Measurements from ENCODE around the gene APOA4. TPM values are rescaled to one million over a fixed set of nuclear protein-coding genes. Genes with fewer than 3 reads are reported as not detected.

Gene APOA4
- total and polyA plus RNA-seq, 8 donors: 0.08 to 278 (median 0.45) TPM; not detected in 4

DNA sequence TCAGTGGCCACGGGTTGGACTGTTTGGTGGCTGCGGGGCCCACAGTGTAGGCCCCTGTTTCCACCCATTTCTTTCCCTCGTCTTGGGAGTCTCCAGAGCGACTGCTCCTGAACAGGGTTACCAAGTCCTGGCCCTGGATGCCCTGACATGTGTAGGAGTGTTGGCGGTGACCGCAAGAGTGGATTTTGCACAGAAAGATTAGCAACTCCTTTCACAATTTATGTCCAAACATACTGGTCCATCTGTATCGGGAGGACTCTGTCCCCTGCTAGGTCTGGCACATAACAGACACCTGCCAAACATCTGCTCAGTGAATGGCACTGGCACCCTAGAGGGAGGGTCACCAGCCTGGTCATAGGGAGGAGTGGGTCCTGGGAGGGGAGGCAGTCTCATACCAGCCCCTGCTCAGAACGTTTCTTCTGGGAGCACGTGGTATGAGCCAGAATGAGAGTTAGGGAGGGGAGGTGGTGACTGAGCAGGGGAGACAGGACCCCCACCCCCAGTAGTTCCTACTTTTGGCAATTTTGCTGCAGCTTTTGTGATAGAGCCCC lies 17.7 kb upstream of the APOA4 start:
- Histone ChIP-seq H3K4me1 (peaks cover 11 to 43% (median 31%) of the 10 kb centered on the region in 4 donors), H3K27me3 (no peaks in the 10 kb centered on the region), H3K36me3 (peaks cover 16 to 26% (median 25%) of the 10 kb centered on the region in 4 donors), H3K9me3 (no peaks in the 10 kb centered on the region), H3K4me3 (no peak overlapping the region), H3K27ac (no peak overlapping the region)
- WGBS, 5 donors: 74 to 84% (median 82%) methylated on average over 9 of the region's 9 CpGs
- no peak for DNase-seq
- TF ChIP-seq CTCF (IDR thresholded peaks at IDR 0.05): no peak
- TF ChIP-seq POLR2AphosphoS5 (IDR thresholded peaks at IDR 0.05): no peak
- no peak for TF ChIP-seq EP300 (IDR thresholded peaks at IDR 0.05)
- TF ChIP-seq POLR2A (IDR thresholded peaks at IDR 0.05): no peak
- intact Hi-C loops (cut with DNase I; ENCODE audit: low total_unique reads): no loop called here

GRCh38 chr11:116840224-116840745 lies 17.2 kb upstream of the APOA4 start:
- H3K27ac ChIP-seq: no peak overlapping the region
- WGBS, 5 donors: 60 to 68% (median 66%) methylated on average over 6 of the region's 6 CpGs
- H3K36me3 ChIP-seq: peaks cover 12 to 21% (median 19%) of the 10 kb centered on the region in 4 donors
- no peaks in the 10 kb centered on the region for H3K9me3 ChIP-seq
- DNase-seq: no peak
- peaks cover 16 to 49% (median 37%) of the 10 kb centered on the region in 4 donors for H3K4me1 ChIP-seq
- intact Hi-C loops (cut with DNase I; ENCODE audit: low total_unique reads): no loop called here
- no peak for TF ChIP-seq POLR2AphosphoS5 (IDR thresholded peaks at IDR 0.05)
- no peak for TF ChIP-seq CTCF (IDR thresholded peaks at IDR 0.05)
- no peak for TF ChIP-seq EP300 (IDR thresholded peaks at IDR 0.05)
- no peak for TF ChIP-seq POLR2A (IDR thresholded peaks at IDR 0.05)
- H3K27me3 ChIP-seq: no peaks in the 10 kb centered on the region
- no peak overlapping the region for H3K4me3 ChIP-seq

GRCh38 chr11:116838321-116839084 lies 15.4 kb upstream of the APOA4 start:
- Histone ChIP-seq H3K27ac (no peak overlapping the region), H3K4me3 (no peak overlapping the region), H3K9me3 (no peaks in the 10 kb centered on the region), H3K27me3 (no peaks in the 10 kb centered on the region), H3K4me1 (peaks cover 19 to 51% (median 41%) of the 10 kb centered on the region in 4 donors), H3K36me3 (peaks cover 1 to 6% (median 2%) of the 10 kb centered on the region in 4 donors)
- intact Hi-C loops (cut with DNase I; ENCODE audit: low total_unique reads): loop anchor here (5.0 kb wide), 1 partner anchor 51 kb away; the partner anchor contains the start of gene ZPR1
- DNase-seq: no peak
- WGBS, 5 donors: 76 to 88% (median 83%) methylated on average over 6 of the region's 6 CpGs
- TF ChIP-seq POLR2A (IDR thresholded peaks at IDR 0.05): no peak
- no peak for TF ChIP-seq POLR2AphosphoS5 (IDR thresholded peaks at IDR 0.05)
- TF ChIP-seq CTCF (IDR thresholded peaks at IDR 0.05): no peak
- no peak for TF ChIP-seq EP300 (IDR thresholded peaks at IDR 0.05)

DNA sequence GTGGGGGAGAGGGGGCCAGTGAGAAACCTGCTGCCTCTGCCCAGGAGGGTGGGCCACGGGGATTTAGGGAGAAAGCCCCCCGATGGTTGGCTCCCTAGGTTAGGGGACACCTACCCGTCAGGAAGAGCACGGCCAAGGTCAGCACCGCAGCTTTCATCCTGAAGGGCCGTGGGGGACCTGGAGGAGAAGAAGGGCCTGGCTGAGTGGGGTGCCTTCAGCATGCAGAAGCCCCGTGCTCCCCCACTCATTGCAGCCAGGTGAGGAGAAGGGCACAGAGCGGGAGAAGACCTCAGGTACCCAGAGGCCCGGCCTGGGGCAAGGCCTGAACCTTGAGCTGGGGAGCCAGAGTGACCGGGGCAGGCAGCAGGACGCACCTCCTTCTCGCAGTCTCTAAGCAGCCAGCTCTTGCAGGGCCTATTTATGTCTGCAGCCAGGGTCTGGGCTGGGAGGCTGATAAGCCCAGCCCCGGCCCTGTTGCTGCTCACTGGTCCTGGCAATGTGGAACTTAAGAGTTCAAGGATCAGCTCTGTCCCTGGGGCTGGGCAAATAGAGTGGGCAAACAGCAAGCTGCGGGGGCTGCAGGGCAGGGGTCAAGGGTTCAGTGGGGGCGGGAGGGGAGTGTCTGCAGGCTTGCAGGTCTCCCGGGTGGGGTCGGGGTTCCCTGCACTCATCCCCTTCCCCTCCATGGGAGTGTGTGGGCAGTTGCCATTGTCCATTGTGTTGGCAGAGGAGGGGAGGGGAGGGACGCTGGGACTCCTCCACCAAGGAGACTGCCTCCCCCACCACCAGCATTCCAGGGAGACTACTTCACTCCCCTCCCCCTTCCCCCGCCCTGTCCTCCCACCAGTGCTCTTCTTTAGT lies 14.4 kb upstream of the APOA4 start, which contains the start of gene APOA1:
APOA1 (minus strand) TSS at position 392 of the 861 bp plus-strand sequence; CDS start at position 157, 235 bp downstream.
- DNase-seq: peak in 1 of 2 donors; percentile 52
- H3K9me3 ChIP-seq: no peaks in the 10 kb centered on the region
- intact Hi-C loops (cut with DNase I; ENCODE audit: low total_unique reads): loop anchor here (5.0 kb wide), 1 partner anchor 50 kb away; the partner anchor contains the start of gene ZPR1
- H3K27me3 ChIP-seq: no peaks in the 10 kb centered on the region
- TF ChIP-seq EP300 (IDR thresholded peaks at IDR 0.05): no peak
- no peak for TF ChIP-seq POLR2A (IDR thresholded peaks at IDR 0.05)
- TF ChIP-seq POLR2AphosphoS5 (IDR thresholded peaks at IDR 0.05): no peak
- no peak for TF ChIP-seq CTCF (IDR thresholded peaks at IDR 0.05)
- no peak within 1 kb of the TSS for H3K4me3 ChIP-seq
- peak within 1 kb of the TSS in 2 of 5 donors; percentile 81 to 88 for H3K27ac ChIP-seq
- peaks cover 19 to 46% (median 41%) of the 10 kb centered on the region in 4 donors for H3K4me1 ChIP-seq
- 47 to 68% (median 49%) methylated on average over 7 to 19 of the region's 19 CpGs for WGBS, 5 donors
- H3K36me3 ChIP-seq: no peaks in the 10 kb centered on the region
